Mononuclear cell (primary cell): ENCODE measurements around the gene HSD17B14. TPM values are rescaled to one million over a fixed set of nuclear protein-coding genes. Genes with fewer than 3 reads are reported as not detected.
A peak's percentile ranks its signal among the peaks of the same experiment; 100 is the strongest.
"Not testable (repeated sequence)": the region's sequence is repeated elsewhere in the genome, so short reads cannot be mapped to it uniquely, and the experiment has no call there.

Source experiments
- H3K27me3 ChIP-seq: 2 replicates; pipeline ENCODE4 v1.6.0; 2011; ENCODE audit warnings: low read length, control low read depth; ENCODE audit not compliant: insufficient read depth
- H3K4me1 ChIP-seq: 2 replicates; pipeline ENCODE4 v1.5.1; 2011; ENCODE audit warnings: mild to moderate bottlenecking, low read length, control low read depth; ENCODE audit not compliant: insufficient read depth
- H3K4me3 ChIP-seq: 2 replicates; pipeline ENCODE4 v1.5.1; 2011; ENCODE audit warnings: mild to moderate bottlenecking, low read length, moderate library complexity
- H3K9me3 ChIP-seq: 2 replicates; pipeline ENCODE4 v1.5.1; 2011; ENCODE audit warnings: low read depth, mild to moderate bottlenecking, control low read depth, low read length
- total RNA-seq: library from RNA; depleted of rRNA; stranded (reverse); fragments of >200 nt; gene quantifications from one replicate; pipeline ENCODE4 v1.2.3, GENCODE V29; 2012

The HSD17B14 gene
- 0.42 TPM for total RNA-seq

GRCh38 chr19:48836089-48837017 lies at the start of gene HSD17B14:
HSD17B14 (minus strand) TSS chr19:48836491; CDS start chr19:48836411, 80 bp downstream.
- Histone ChIP-seq H3K4me1 (peaks cover 25% of the 10 kb centered on the region), H3K4me3 (peak within 1 kb of the TSS; percentile 4)

GRCh38 chr19:48883726-48884125 lies 47.4 kb upstream of the HSD17B14 start:
- Histone ChIP-seq H3K4me3 (no peak overlapping the region), H3K9me3 (no peaks in the 10 kb centered on the region), H3K27me3 (no peaks in the 10 kb centered on the region), H3K4me1 (peaks cover 11% of the 10 kb centered on the region)

More at GRCh38 chr19:48836089-48837017, at the start of gene HSD17B14:
- H3K27me3 ChIP-seq, result peaks cover 3% of the 10 kb centered on the region
- H3K9me3 ChIP-seq, result no peaks in the 10 kb centered on the region

DNA sequence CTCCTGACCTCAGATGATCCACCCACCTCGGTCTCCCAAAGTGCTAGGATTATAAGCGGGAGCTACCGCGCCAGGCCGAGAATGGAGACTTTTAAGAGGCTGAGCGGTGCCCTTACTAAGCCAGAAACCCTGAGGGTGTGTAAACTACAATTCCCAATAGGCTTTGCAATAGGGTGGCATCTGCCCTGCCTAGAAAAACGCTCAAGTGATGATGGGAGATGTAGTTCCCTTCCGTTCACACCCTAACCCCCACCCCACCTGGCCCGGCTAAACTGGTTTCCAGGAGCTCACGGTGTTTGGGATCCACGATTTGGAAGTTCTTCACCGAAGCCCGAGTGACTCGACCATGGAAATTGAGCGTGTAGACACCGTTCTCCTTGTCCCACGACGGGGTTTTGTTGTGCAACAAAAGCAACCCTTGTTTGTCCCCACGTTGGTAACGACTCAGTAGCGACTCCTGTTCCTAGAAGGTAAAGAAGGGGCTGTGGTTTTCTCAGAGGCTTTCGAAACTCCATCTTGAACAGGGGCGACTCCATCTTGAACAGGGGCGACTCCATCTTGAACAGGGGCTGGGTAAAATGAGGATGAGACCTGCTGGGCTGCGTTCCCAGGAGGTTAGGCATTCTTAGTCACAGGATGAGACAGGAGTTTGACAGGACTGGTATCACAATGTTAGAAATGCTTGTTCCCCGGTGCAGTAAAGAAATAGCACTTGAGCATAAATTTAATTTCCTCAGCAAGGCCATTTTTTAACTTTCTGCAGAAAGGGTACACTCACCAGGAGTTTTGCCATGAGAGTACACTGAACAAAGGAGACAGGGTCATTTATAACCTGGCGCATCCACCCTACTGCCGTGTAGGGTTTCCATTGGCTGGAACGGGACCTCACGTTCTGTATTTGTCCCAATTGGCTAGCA lies 45.7 kb upstream of the HSD17B14 start:
- H3K4me1 ChIP-seq, result peaks cover 23% of the 10 kb centered on the region
- no peak overlapping the region for H3K4me3 ChIP-seq
- no peaks in the 10 kb centered on the region for H3K9me3 ChIP-seq
- H3K27me3 ChIP-seq, result no peaks in the 10 kb centered on the region

DNA sequence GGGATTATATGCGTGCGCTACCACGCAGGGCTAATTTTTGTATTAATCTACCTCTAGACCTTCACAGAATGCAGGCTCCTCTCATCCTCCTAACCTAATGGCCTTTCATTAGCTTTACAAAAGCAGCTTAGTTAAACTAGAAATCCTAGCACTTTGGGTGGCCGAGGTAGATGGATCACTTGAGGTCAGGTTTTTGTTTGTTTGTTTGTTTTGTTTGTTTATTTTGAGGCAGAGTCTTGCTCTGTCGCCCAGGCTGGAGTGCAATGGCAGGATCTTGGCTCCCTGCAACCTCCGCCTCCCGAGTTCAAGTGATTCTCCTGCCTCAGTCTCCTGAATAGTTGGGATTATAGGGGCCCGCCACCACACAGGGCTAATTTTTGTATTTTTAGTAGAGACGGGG lies 43.4 kb upstream of the HSD17B14 start:
- H3K4me3 ChIP-seq, H3K27me3 ChIP-seq, H3K9me3 ChIP-seq: not testable (repeated sequence)
- H3K4me1 ChIP-seq, result peaks cover 43% of the 10 kb centered on the region

- Histone ChIP-seq H3K9me3 (no peaks in the 10 kb centered on the region), H3K27me3 (no peaks in the 10 kb centered on the region), H3K4me1 (peaks cover 48% of the 10 kb centered on the region), H3K4me3 (no peak overlapping the region)
These were observed 42.8 kb upstream of the HSD17B14 start for GRCh38 chr19:48879025-48879637.

DNA sequence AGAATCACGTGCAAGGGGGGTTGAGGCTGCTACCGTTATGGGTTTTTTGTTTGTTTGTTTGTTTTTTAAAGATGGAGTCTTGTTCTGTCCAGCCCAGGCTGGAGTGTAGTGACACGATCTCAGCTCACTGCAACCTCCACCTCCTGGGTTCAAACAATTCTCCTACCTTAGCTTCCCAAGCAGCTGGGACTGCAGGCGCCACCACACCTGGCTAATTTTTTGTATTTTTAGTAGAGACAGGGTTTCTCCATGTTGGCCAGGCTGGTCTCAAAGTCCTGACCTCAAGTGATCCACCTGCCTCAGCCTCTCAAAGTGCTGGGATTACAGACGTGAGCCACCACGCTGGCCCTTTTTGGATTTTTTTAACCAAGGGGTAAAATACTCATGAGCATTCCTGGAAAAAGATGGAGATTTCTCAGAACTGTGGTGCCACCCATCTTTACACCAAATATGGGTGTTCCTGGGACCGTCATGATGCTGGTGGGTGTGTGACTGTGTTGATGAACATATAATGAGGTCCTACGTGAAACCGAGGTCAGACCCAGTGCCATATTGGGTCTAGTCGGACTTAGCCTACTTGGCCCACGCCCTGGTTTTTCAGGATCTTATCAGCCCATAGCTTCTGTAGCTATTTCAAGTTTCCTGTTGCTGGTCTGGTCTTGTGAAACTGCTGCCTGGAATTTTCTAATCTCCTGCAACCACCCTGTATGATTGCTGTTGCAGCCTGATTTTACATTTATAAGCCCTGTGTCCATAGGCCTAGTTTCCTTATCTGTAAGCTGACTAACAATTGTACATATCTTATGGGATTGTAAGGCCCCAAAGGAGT lies 42.1 kb upstream of the HSD17B14 start:
- Histone ChIP-seq H3K27me3 (no peaks in the 10 kb centered on the region), H3K4me1 (peaks cover 56% of the 10 kb centered on the region), H3K4me3 (no peak overlapping the region), H3K9me3 (no peaks in the 10 kb centered on the region)

DNA sequence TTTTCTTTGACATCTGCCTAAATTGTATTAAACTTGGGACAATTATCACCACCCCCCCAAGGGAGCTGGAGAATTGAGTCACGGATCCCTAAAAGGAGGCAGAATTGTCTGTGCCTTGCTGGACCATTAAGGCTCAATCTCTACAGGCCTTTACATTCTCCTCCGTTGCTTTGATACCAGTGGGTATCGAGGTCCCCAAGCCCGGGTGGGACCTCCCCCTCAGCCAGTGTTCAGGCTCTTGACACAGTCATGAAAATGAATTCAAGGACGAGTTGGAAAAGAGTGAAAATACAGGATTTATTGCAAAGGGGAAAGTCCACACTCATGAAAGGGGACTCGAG lies 41.5 kb upstream of the HSD17B14 start:
- H3K4me1 ChIP-seq, result peaks cover 60% of the 10 kb centered on the region

GRCh38 chr19:48876043-48876981 lies 40.0 kb upstream of the HSD17B14 start:
- peaks cover 53% of the 10 kb centered on the region for H3K4me1 ChIP-seq
- H3K4me3 ChIP-seq, result peak overlapping the region; percentile 84
- not testable (repeated sequence) for H3K27me3 ChIP-seq, H3K9me3 ChIP-seq

More for the DNA sequence above, 41.5 kb upstream of the HSD17B14 start:
- Histone ChIP-seq H3K27me3 (no peaks in the 10 kb centered on the region), H3K4me3 (no peak overlapping the region), H3K9me3 (no peaks in the 10 kb centered on the region)

- Histone ChIP-seq H3K27me3 (no peaks in the 10 kb centered on the region), H3K4me3 (peak overlapping the region; percentile 84), H3K9me3 (no peaks in the 10 kb centered on the region), H3K4me1 (peaks cover 53% of the 10 kb centered on the region)
These were observed 38.2 kb upstream of the HSD17B14 start for GRCh38 chr19:48874303-48875135.

GRCh38 chr19:48873476-48874302 lies 37.4 kb upstream of the HSD17B14 start:
- H3K4me3 ChIP-seq, result peak overlapping the region; percentile 84

GRCh38 chr19:48872884-48873475 lies 36.7 kb upstream of the HSD17B14 start:
- Histone ChIP-seq H3K9me3 (no peaks in the 10 kb centered on the region), H3K4me1 (peaks cover 45% of the 10 kb centered on the region), H3K27me3 (no peaks in the 10 kb centered on the region), H3K4me3 (peak overlapping the region; percentile 84)

More at GRCh38 chr19:48873476-48874302, 37.4 kb upstream of the HSD17B14 start:
- H3K9me3 ChIP-seq, result no peaks in the 10 kb centered on the region
- peaks cover 52% of the 10 kb centered on the region for H3K4me1 ChIP-seq
- H3K27me3 ChIP-seq, result no peaks in the 10 kb centered on the region
